AG09309 (cell line): ENCODE data around the gene PRR16.

ENCODE experiments used
- DNase-seq: peaks from one replicate; pipeline ENCODE4 v3.0.0-alpha.2; 2010; ENCODE audit warnings: low read depth
- H3K4me3 ChIP-seq: 2 replicates; pipeline ENCODE4 v1.5.1; 2011; ENCODE audit warnings: mild to moderate bottlenecking, low read depth, low read length, moderate library complexity; ENCODE audit not compliant: control insufficient read depth
- CTCF ChIP-seq: IDR thresholded peaks from 2 replicates; pipeline ENCODE4 v1.5.1; 2011; ENCODE audit warnings: mild to moderate bottlenecking, low read depth, low read length, inconsistent platforms; ENCODE audit not compliant: insufficient read depth, control insufficient read depth; ENCODE audit errors: missing control alignments

The PRR16 gene

GRCh38 chr5:120632430-120632829 lies 168.3 kb downstream of the PRR16 start:
- TF ChIP-seq CTCF, result no peak
- no peak for DNase-seq
- H3K4me3 ChIP-seq, result no peak overlapping the region

- no peak overlapping the region for H3K4me3 ChIP-seq
Observed at GRCh38 chr5:120638449-120638848, 174.3 kb downstream of the PRR16 start.

GRCh38 chr5:120640778-120641177 lies 176.7 kb downstream of the PRR16 start:
- H3K4me3 ChIP-seq, result no peak overlapping the region
- DNase-seq, result no peak
- no peak for TF ChIP-seq CTCF

More at GRCh38 chr5:120638449-120638848, 174.3 kb downstream of the PRR16 start:
- DNase-seq, result no peak
- TF ChIP-seq CTCF, result no peak

- H3K4me3 ChIP-seq, result no peak overlapping the region
- DNase-seq, result no peak
- TF ChIP-seq CTCF, result no peak
Observed at GRCh38 chr5:120644516-120644915, 180.4 kb downstream of the PRR16 start.

- H3K4me3 ChIP-seq, result no peak overlapping the region
- TF ChIP-seq CTCF, result peak; percentile 42
- no peak for DNase-seq
Observed at GRCh38 chr5:120655828-120656435, 191.8 kb downstream of the PRR16 start.

GRCh38 chr5:120657104-120657503 lies 193.0 kb downstream of the PRR16 start:
- DNase-seq, result no peak
- no peak for TF ChIP-seq CTCF
- H3K4me3 ChIP-seq, result no peak overlapping the region

- DNase-seq, result no peak
- TF ChIP-seq CTCF, result no peak
- no peak overlapping the region for H3K4me3 ChIP-seq
Observed at GRCh38 chr5:120677481-120677880, 213.4 kb downstream of the PRR16 start.
